A673 (cell line): ENCODE data around the gene SH3D19. TPM values are rescaled to one million over a fixed set of nuclear protein-coding genes. Genes with fewer than 3 reads are reported as not detected.

Source experiments
- BruUV-seq: library from RNA; stranded (reverse); fragments of 400-500 nt; replicated peaks from 2 replicates; lab custom pipeline; 2021; lab: Mats Ljungman, UMichigan
- CTCF ChIA-PET: fragments of 300-600 bp; sonication (Branson Sonifier 250); formaldehyde crosslinking; loops from one replicate; lab custom pipeline; 2022; ENCODE audit warnings: antibody characterized with exemption; lab: Charles Lee
- POLR2A ChIA-PET: fragments of 300-600 bp; sonication (Branson Sonifier 250); formaldehyde crosslinking; loops from one replicate; lab custom pipeline; 2022; ENCODE audit warnings: antibody characterized with exemption; ENCODE audit not compliant: low non-redundant PET; lab: Charles Lee
- DNase-seq: peaks from one replicate; pipeline ENCODE4 v3.0.0-alpha.2; 2015; ENCODE audit warnings: low spot score
- H3K27ac ChIP-seq: fragments of 200-600 bp; sonication (generic); 2 replicates; pipeline ENCODE4 v1.5.1; 2016; ENCODE audit warnings: mixed run types, low read depth, mild to moderate bottlenecking, mixed read lengths, antibody characterized with exemption, low read length; ENCODE audit not compliant: poor library complexity, severe bottlenecking
- H3K27me3 ChIP-seq: fragments of 200-600 bp; sonication (generic); replicated peaks from 2 replicates; pipeline ENCODE4 v1.6.1; 2017; ENCODE audit warnings: mixed run types, low read depth, mild to moderate bottlenecking, mixed read lengths, antibody characterized with exemption, low read length; ENCODE audit not compliant: insufficient read depth, poor library complexity
- H3K36me3 ChIP-seq: fragments of 200-600 bp; sonication (generic); 2 replicates; pipeline ENCODE4 v1.6.1; 2016; ENCODE audit warnings: mixed run types, mild to moderate bottlenecking, mixed read lengths, antibody characterized with exemption, low read length; ENCODE audit not compliant: insufficient read depth, poor library complexity, severe bottlenecking
- H3K4me1 ChIP-seq: fragments of 200-600 bp; sonication (generic); 2 replicates; pipeline ENCODE4 v1.6.1; 2017; ENCODE audit warnings: mixed run types, mild to moderate bottlenecking, mixed read lengths, antibody characterized with exemption, low read length; ENCODE audit not compliant: insufficient read depth, poor library complexity, severe bottlenecking
- H3K4me3 ChIP-seq: fragments of 200-600 bp; sonication (generic); 2 replicates; pipeline ENCODE4 v1.5.1; 2016; ENCODE audit warnings: low read depth, mixed run types, mild to moderate bottlenecking, mixed read lengths, low read length; ENCODE audit not compliant: poor library complexity, severe bottlenecking
- H3K9me3 ChIP-seq: fragments of 200-600 bp; sonication (generic); 2 replicates; pipeline ENCODE4 v1.6.1; 2016; ENCODE audit warnings: mixed run types, low read depth, mild to moderate bottlenecking, mixed read lengths, antibody characterized with exemption, low read length; ENCODE audit not compliant: poor library complexity, severe bottlenecking
- CTCF ChIP-seq: fragments of 300-800, 200-600 bp; sonication (generic); conservative IDR thresholded peaks from 2 replicates; pipeline ENCODE4 v1.5.1; 2017; ENCODE audit warnings: low read depth, mild to moderate bottlenecking, antibody characterized with exemption, low read length, moderate library complexity, mixed read lengths
- EZH2 ChIP-seq: fragments of 200-600 bp; sonication (generic); IDR thresholded peaks from 2 replicates; pipeline ENCODE4 v1.6.1; 2017; ENCODE audit warnings: borderline replicate concordance, low read depth, mild to moderate bottlenecking, mixed read lengths, antibody characterized with exemption, low read length; ENCODE audit not compliant: poor library complexity, severe bottlenecking
- intact Hi-C: fragments of 100-400 bp; cut with micrococcal nuclease; formaldehyde crosslinking; loops from one replicate; pipeline ENCODE4 v1.10.0; 2022; ENCODE audit not compliant: unreplicated experiment
- total RNA-seq: library from RNA; stranded (reverse); gene quantifications from 2 replicates; pipeline ENCODE4 v1.2.3, GENCODE V29; 2021

SH3D19 gene
- total RNA-seq, 1 experiment from 2014 or later, result 0.86 TPM

GRCh38 chr4:151260526-151260925, 64.9 kb downstream of the SH3D19 start:
- intact Hi-C loops, result no loop called here
- TF ChIP-seq EZH2 (no peak), CTCF (no peak)
- no peaks in the 10 kb centered on the region for H3K27me3 ChIP-seq
- DNase-seq, result no peak
- no peak overlapping the region for H3K27ac ChIP-seq
- no peak overlapping the region for H3K4me3 ChIP-seq
- H3K9me3 ChIP-seq, result no peaks in the 10 kb centered on the region
- BruUV-seq, result no TSS peak
- CTCF ChIA-PET, result no interaction called here
- no peaks in the 10 kb centered on the region for H3K36me3 ChIP-seq
- POLR2A ChIA-PET, result no interaction called here
- no peaks in the 10 kb centered on the region for H3K4me1 ChIP-seq

GRCh38 chr4:151259752-151260151, 65.7 kb downstream of the SH3D19 start:
- Histone ChIP-seq H3K36me3 (no peaks in the 10 kb centered on the region), H3K9me3 (no peaks in the 10 kb centered on the region), H3K4me3 (no peak overlapping the region), H3K27ac (no peak overlapping the region), H3K4me1 (no peaks in the 10 kb centered on the region), H3K27me3 (no peaks in the 10 kb centered on the region)
- no peak for DNase-seq
- no TSS peak for BruUV-seq
- ChIA-PET POLR2A (no interaction called here), CTCF (no interaction called here)
- TF ChIP-seq CTCF, result no peak
- TF ChIP-seq EZH2, result no peak
- intact Hi-C loops, result no loop called here

- no peaks in the 10 kb centered on the region for H3K36me3 ChIP-seq
- no peak for DNase-seq
- H3K27me3 ChIP-seq, result no peaks in the 10 kb centered on the region
- H3K27ac ChIP-seq, result no peak overlapping the region
- H3K9me3 ChIP-seq, result no peaks in the 10 kb centered on the region
- no TSS peak for BruUV-seq
- H3K4me3 ChIP-seq, result no peak overlapping the region
- TF ChIP-seq EZH2, result no peak
- TF ChIP-seq CTCF, result no peak
- no peaks in the 10 kb centered on the region for H3K4me1 ChIP-seq
- intact Hi-C loops, result no loop called here
- CTCF ChIA-PET, result no interaction called here
- POLR2A ChIA-PET, result no interaction called here
These were observed 67.7 kb downstream of the SH3D19 start for GRCh38 chr4:151257704-151258103.
